Measurements from ENCODE around the gene GASK1A. TPM values are rescaled to one million over a fixed set of nuclear protein-coding genes. Genes with fewer than 3 reads are reported as not detected.

Gene GASK1A
- total RNA-seq, 1 donor from 2014 or later: 0.75 TPM

GRCh38 chr3:43074482-43074881 lies 95.4 kb downstream of the GASK1A start:
- ATAC-seq (ENCODE audit: poor library complexity) (no peak), DNase-seq (no peak)
- intact Hi-C loops (cut with DNase I): no loop called here

- intact Hi-C loops (cut with DNase I): no loop called here
- DNase-seq (no peak), ATAC-seq (ENCODE audit: poor library complexity) (no peak)
These were observed 96.0 kb downstream of the GASK1A start for GRCh38 chr3:43074901-43075689.

- intact Hi-C loops (cut with DNase I): no loop called here
- no peak for DNase-seq
- ATAC-seq (ENCODE audit: poor library complexity): no peak
These were observed 97.0 kb downstream of the GASK1A start for GRCh38 chr3:43075904-43076661.

GRCh38 chr3:43076857-43077256 lies 97.7 kb downstream of the GASK1A start:
- intact Hi-C loops (cut with DNase I): no loop called here
- ATAC-seq (ENCODE audit: poor library complexity): no peak
- no peak for DNase-seq

- DNase-seq: no peak
- ATAC-seq (ENCODE audit: poor library complexity): no peak
- intact Hi-C loops (cut with DNase I): no loop called here
These were observed 98.2 kb downstream of the GASK1A start for GRCh38 chr3:43077261-43077660.

- DNase-seq: no peak
- intact Hi-C loops (cut with DNase I): no loop called here
- ATAC-seq (ENCODE audit: poor library complexity): no peak
These were observed 98.6 kb downstream of the GASK1A start for GRCh38 chr3:43077707-43078106.

GRCh38 chr3:43079536-43080332 lies 100.6 kb downstream of the GASK1A start:
- intact Hi-C loops (cut with DNase I): no loop called here
- no peak for ATAC-seq (ENCODE audit: poor library complexity)
- DNase-seq: no peak

- ATAC-seq (ENCODE audit: poor library complexity) (no peak), DNase-seq (no peak)
- intact Hi-C loops (cut with DNase I): no loop called here
These were observed 101.8 kb downstream of the GASK1A start for GRCh38 chr3:43080726-43081568.

- no peak for DNase-seq
- intact Hi-C loops (cut with DNase I): no loop called here
- ATAC-seq (ENCODE audit: poor library complexity): no peak
These were observed 102.7 kb downstream of the GASK1A start for GRCh38 chr3:43081796-43082195.

GRCh38 chr3:43082457-43082856 lies 103.3 kb downstream of the GASK1A start:
- intact Hi-C loops (cut with DNase I): no loop called here
- ATAC-seq (ENCODE audit: poor library complexity) (no peak), DNase-seq (no peak)

- ATAC-seq (ENCODE audit: poor library complexity): no peak
- intact Hi-C loops (cut with DNase I): no loop called here
These were observed 107.5 kb downstream of the GASK1A start for GRCh38 chr3:43086460-43087165.

GRCh38 chr3:43087249-43087776 lies 108.2 kb downstream of the GASK1A start:
- intact Hi-C loops (cut with DNase I): no loop called here
- DNase-seq: no peak
- ATAC-seq (ENCODE audit: poor library complexity): no peak

More at GRCh38 chr3:43086460-43087165, 107.5 kb downstream of the GASK1A start:
- no peak for DNase-seq

- DNase-seq: no peak
- ATAC-seq (ENCODE audit: poor library complexity): no peak
- intact Hi-C loops (cut with DNase I): no loop called here
These were observed 110.0 kb downstream of the GASK1A start for GRCh38 chr3:43089081-43089480.

- DNase-seq: no peak
- ATAC-seq (ENCODE audit: poor library complexity): no peak
- intact Hi-C loops (cut with DNase I): no loop called here
These were observed 111.1 kb downstream of the GASK1A start for GRCh38 chr3:43090238-43090637.

- no peak for DNase-seq
- ATAC-seq (ENCODE audit: poor library complexity): no peak
- intact Hi-C loops (cut with DNase I): no loop called here
These were observed 112.4 kb downstream of the GASK1A start for GRCh38 chr3:43091481-43091880.

GRCh38 chr3:43093006-43093405 lies 113.9 kb downstream of the GASK1A start:
- DNase-seq (no peak), ATAC-seq (ENCODE audit: poor library complexity) (no peak)
- intact Hi-C loops (cut with DNase I): no loop called here

- ATAC-seq (ENCODE audit: poor library complexity) (no peak), DNase-seq (no peak)
- intact Hi-C loops (cut with DNase I): no loop called here
These were observed 114.9 kb downstream of the GASK1A start for GRCh38 chr3:43093974-43094373.

GRCh38 chr3:43094381-43094780 lies 115.3 kb downstream of the GASK1A start:
- no peak for ATAC-seq (ENCODE audit: poor library complexity)
- no peak for DNase-seq
- intact Hi-C loops (cut with DNase I): no loop called here

Measured in Right ventricle myocardium superior (tissue), 1 donor.